PFSK-1 (cell line): ENCODE measurements around the gene ZDHHC14.

ENCODE experiments used
- POLR2AphosphoS5 ChIP-seq: IDR thresholded peaks from 2 replicates; pipeline ENCODE4 v1.6.1; 2012; ENCODE audit warnings: low read depth, mild to moderate bottlenecking, control low read depth, low read length, moderate library complexity
- REST ChIP-seq, 2 experiments: IDR thresholded peaks; 2 replicates each; pipeline versions ENCODE4 v1.6.1 to v1.8.0; 2011 to 2012; ENCODE audit warnings: low read depth in 2 of 2, low read length in 2 of 2, control low read depth in 1 of 2, inconsistent platforms in 1 of 2, mild to moderate bottlenecking in 1 of 2, moderate library complexity in 1 of 2; ENCODE audit not compliant: insufficient read depth in 1 of 2
- SIN3A ChIP-seq: IDR thresholded peaks from 2 replicates; pipeline ENCODE4 v1.6.1; 2012; ENCODE audit warnings: mild to moderate bottlenecking, low read length, moderate library complexity, borderline replicate concordance; ENCODE audit not compliant: insufficient read depth
- TAF1 ChIP-seq: IDR thresholded peaks from 2 replicates; pipeline ENCODE4 v1.6.1; 2012; ENCODE audit warnings: low read length, control low read depth, borderline replicate concordance; ENCODE audit not compliant: insufficient read depth

GRCh38 chr6:157381631-157382621 is 936 bp downstream of the ZDHHC14 start:
- TF ChIP-seq POLR2AphosphoS5 (no peak), TAF1 (no peak), SIN3A (no peak), REST (IDR thresholded peaks at IDR 0.05; ENCODE audit: insufficient read depth in 1 of 2, low read depth in 2 of 2, low read length in 2 of 2) (no peak)
